ENCODE data around the gene PKD2. TPM values are rescaled to one million over a fixed set of nuclear protein-coding genes. Genes with fewer than 3 reads are reported as not detected.
A peak's percentile ranks its signal among the peaks of the same experiment; 100 is the strongest.
"Not testable (repeated sequence)": the region's sequence is repeated elsewhere in the genome, so short reads cannot be mapped to it uniquely, and the experiment has no call there.

The PKD2 gene
- polyA plus RNA-seq, 10 donors = 23.2 to 40.4 (median 29.6) TPM

- DNase-seq = peak; percentile 22 to 35 (median 24)
Observed at GRCh38 chr4:87985097-87985886, 22.1 kb upstream of the PKD2 start.

- no peak for DNase-seq
Observed at GRCh38 chr4:87985887-87986200, 21.6 kb upstream of the PKD2 start.

- DNase-seq = no peak
Observed at GRCh38 chr4:87986508-87986907, 20.9 kb upstream of the PKD2 start.

- DNase-seq = no peak
Observed at GRCh38 chr4:87989765-87990164, 17.7 kb upstream of the PKD2 start.

GRCh38 chr4:87995435-87995834, 12.0 kb upstream of the PKD2 start:
- DNase-seq = no peak

- DNase-seq = not testable (repeated sequence)
Observed at GRCh38 chr4:87999191-87999691, 8.2 kb upstream of the PKD2 start.

GRCh38 chr4:88001871-88002270, 5.6 kb upstream of the PKD2 start:
- DNase-seq = no peak

- no peak for DNase-seq
Observed at GRCh38 chr4:88002786-88003185, 4.6 kb upstream of the PKD2 start.

GRCh38 chr4:88003261-88003660, 4.2 kb upstream of the PKD2 start:
- no peak for DNase-seq

- peak; percentile 66 to 77 (median 71) for DNase-seq
Observed at GRCh38 chr4:88005076-88005475, 2.4 kb upstream of the PKD2 start.

GRCh38 chr4:88005946-88006345, 1.5 kb upstream of the PKD2 start:
- no peak for DNase-seq

GRCh38 chr4:88006956-88007303, 505 bp upstream of the PKD2 start:
- DNase-seq = no peak

- peak; percentile 24 to 82 (median 52) for DNase-seq
Observed at GRCh38 chr4:88008122-88008742, 797 bp downstream of the PKD2 start.

- peak in 2 of 3 donors; percentile 23 to 28 for DNase-seq
Observed at GRCh38 chr4:88008743-88009171, 1.3 kb downstream of the PKD2 start.

- DNase-seq = no peak
Observed at GRCh38 chr4:88009871-88010270, 2.4 kb downstream of the PKD2 start.

- no peak for DNase-seq
Observed at GRCh38 chr4:88010966-88011365, 3.5 kb downstream of the PKD2 start.

GRCh38 chr4:88012647-88013046, 5.2 kb downstream of the PKD2 start:
- no peak for DNase-seq

- DNase-seq = no peak
Observed at GRCh38 chr4:88014386-88014905, 7.0 kb downstream of the PKD2 start.

- DNase-seq = no peak
Observed at GRCh38 chr4:88015659-88016295, 8.3 kb downstream of the PKD2 start.

GRCh38 chr4:88017516-88018297, 10.3 kb downstream of the PKD2 start:
- DNase-seq = peak; percentile 76 to 90 (median 83)

GRCh38 chr4:88018466-88018865, 11.0 kb downstream of the PKD2 start:
- peak in 2 of 3 donors; percentile 55 to 67 for DNase-seq

GRCh38 chr4:88021824-88022223, 14.4 kb downstream of the PKD2 start:
- no peak for DNase-seq

All from muscle of back (tissue), 11 donors.